T-helper 2 cell treated with Interferon-gamma antibody and Interleukin-4, amounts not matched to agents 100 ng/mL and 5 ng/mL, for 36 hours (primary cell): ENCODE data around the gene MRPL33. TPM values are rescaled to one million over a fixed set of nuclear protein-coding genes. Genes with fewer than 3 reads are reported as not detected.

Experiments
- intact Hi-C: fragments of 100-400 bp; cut with micrococcal nuclease; formaldehyde crosslinking; loops from one replicate; pipeline ENCODE4 v1.15.1; 2023
- total RNA-seq: library from RNA; stranded (reverse); gene quantifications from 2 replicates; pipeline ENCODE4 v1.2.3, GENCODE V29; 2022

MRPL33 gene
- total RNA-seq, 1 donor from 2014 or later: 41.6 TPM

GRCh38 chr2:27808418-27808817 is 36.9 kb downstream of the MRPL33 start:
- intact Hi-C loops: no loop called here

GRCh38 chr2:27808984-27809383 is 37.5 kb downstream of the MRPL33 start:
- intact Hi-C loops: no loop called here

- intact Hi-C loops: no loop called here
Measured at GRCh38 chr2:27809761-27810241, 38.3 kb downstream of the MRPL33 start.

- intact Hi-C loops: no loop called here
Measured at GRCh38 chr2:27810455-27810854, 38.9 kb downstream of the MRPL33 start.

GRCh38 chr2:27811768-27812167 is 40.2 kb downstream of the MRPL33 start:
- intact Hi-C loops: no loop called here

- intact Hi-C loops: no loop called here
Measured at GRCh38 chr2:27814758-27815157, 43.2 kb downstream of the MRPL33 start.

GRCh38 chr2:27815860-27816438 is 44.4 kb downstream of the MRPL33 start:
- intact Hi-C loops: no loop called here

- intact Hi-C loops: no loop called here
Measured at GRCh38 chr2:27822049-27822448, 50.5 kb downstream of the MRPL33 start.

GRCh38 chr2:27823135-27823534 is 51.6 kb downstream of the MRPL33 start:
- intact Hi-C loops: no loop called here

GRCh38 chr2:27823569-27823968 is 52.0 kb downstream of the MRPL33 start:
- intact Hi-C loops: no loop called here

GRCh38 chr2:27824401-27824800 is 52.9 kb downstream of the MRPL33 start:
- intact Hi-C loops: no loop called here

GRCh38 chr2:27828305-27828704 is 56.8 kb downstream of the MRPL33 start:
- intact Hi-C loops: no loop called here

Other genes with a start within 250 kb of the MRPL33 start
- 39.8 and 45.8 TPM in 2 replicates for gene ZNF512, start 188.7 kb upstream of the MRPL33 start, total RNA-seq
- gene CCDC121, start 142.7 kb upstream of the MRPL33 start, total RNA-seq: 1.1 and 1.2 TPM in 2 replicates
- 45.6 and 47.9 TPM in 2 replicates for gene GPN1, start 142.7 kb upstream of the MRPL33 start, total RNA-seq
- gene SUPT7L, start 108.1 kb upstream of the MRPL33 start, total RNA-seq: 34.0 and 34.5 TPM in 2 replicates
- gene SLC4A1AP, start 107.8 kb upstream of the MRPL33 start, total RNA-seq: 23.8 and 26.3 TPM in 2 replicates
- 0.86 and 1.8 TPM in 2 replicates for gene RBKS, start 118.7 kb downstream of the MRPL33 start, total RNA-seq
- gene BABAM2, start 119.0 kb downstream of the MRPL33 start, total RNA-seq: 40.4 and 46.5 TPM in 2 replicates